Activated CD4-positive, alpha-beta T cell treated with anti-CD3 and anti-CD28 coated beads, Interleukin-2, amount 10 ng/mL, durations not matched to agents 7 days and 5 days (primary cell): Measurements from ENCODE around the gene IGSF9. TPM values are rescaled to one million over a fixed set of nuclear protein-coding genes. Genes with fewer than 3 reads are reported as not detected.

Experiments used
- microRNA-seq: library from miRNA; unstranded; fragments of <30 nt; microRNA quantifications from one replicate; pipeline ENCODE4 v1.2.0, GENCODE V29; 2021; ENCODE audit warnings: borderline microRNAs expressed, borderline replicate concordance
- total RNA-seq, 2 experiments: library from RNA; stranded (reverse); gene quantifications; one replicate each; pipeline ENCODE4 v1.2.3, GENCODE V29; 2021

The IGSF9 gene
- total RNA-seq, 2 experiments from 2014 or later, result not detected

Small RNA genes lying within 50 kb of the gene (microRNA-seq; reads per million reads assigned to microRNA genes)
- 0.84 reads per million for gene MIR4259

Other genes with a start within 250 kb of the IGSF9 start
- not detected for gene CRP, start 231.0 kb downstream of the IGSF9 start, total RNA-seq
- gene DUSP23, start 164.7 kb downstream of the IGSF9 start, total RNA-seq, result 10 to 100 TPM; 22.9 to 23.8 TPM
- under 1 TPM in 1 of 2 experiments, not detected in 1; 0.15 TPM for gene FCRL6, start 143.3 kb downstream of the IGSF9 start, total RNA-seq
- gene SLAMF8, start 118.7 kb downstream of the IGSF9 start, total RNA-seq, result under 1 TPM; 0.47 to 0.89 TPM
- not detected for gene VSIG8, start 83.0 kb downstream of the IGSF9 start, total RNA-seq
- gene CFAP45, start 45.4 kb downstream of the IGSF9 start, total RNA-seq, result under 1 TPM; 0.25 to 0.37 TPM
- 100 to 1,000 TPM; 429 to 461 TPM for gene TAGLN2, start 20.1 kb downstream of the IGSF9 start, total RNA-seq
- not detected for gene SLAMF9, start 8.6 kb upstream of the IGSF9 start, total RNA-seq
- 1 to 10 TPM; 5.9 to 6.4 TPM for gene PIGM, start 86.4 kb upstream of the IGSF9 start, total RNA-seq
- not detected for gene KCNJ10, start 124.5 kb upstream of the IGSF9 start, total RNA-seq
- not detected for gene KCNJ9, start 135.9 kb upstream of the IGSF9 start, total RNA-seq
- gene IGSF8, start 153.0 kb upstream of the IGSF9 start, total RNA-seq, result 10 to 100 TPM; 36.4 to 40.9 TPM
- gene ATP1A2, start 170.1 kb upstream of the IGSF9 start, total RNA-seq, result not detected
- gene ATP1A4, start 206.0 kb upstream of the IGSF9 start, total RNA-seq, result not detected
- gene CASQ1, start 245.0 kb upstream of the IGSF9 start, total RNA-seq, result not detected